ENCODE measurements around the gene SLC16A10. TPM values are rescaled to one million over a fixed set of nuclear protein-coding genes. Genes with fewer than 3 reads are reported as not detected.

Gene SLC16A10
- total and polyA plus RNA-seq, 2 of the 8 experiments (the other 6 are each of a cell fraction or from before 2014, with no cell fraction given): 18.6 to 23.2 TPM

DNA sequence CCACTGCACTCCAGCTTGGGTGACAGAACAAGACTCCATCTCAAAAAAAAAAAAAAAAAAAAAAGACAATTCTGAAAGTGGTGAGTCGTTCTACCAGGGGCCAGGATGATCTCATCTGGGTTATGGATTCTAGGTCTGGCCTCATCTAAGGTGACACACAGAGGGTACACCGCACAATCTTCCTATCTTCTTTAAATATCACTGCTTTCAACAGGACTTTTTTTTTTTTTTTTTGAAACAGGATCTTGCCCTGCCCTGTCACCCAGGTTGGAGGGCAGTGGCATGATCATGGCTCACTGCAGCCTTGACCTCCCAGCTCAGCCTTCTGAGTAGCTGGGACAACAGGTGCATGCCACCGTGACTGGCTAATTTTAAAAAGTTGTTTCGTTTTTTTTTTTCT, 67.7 kb downstream of the SLC16A10 start (continued):
- TF ChIP-seq BCL11A (IDR thresholded peaks at IDR 0.05; ENCODE audit: low read depth in 2 of 2, low read length in 2 of 2) (no peak), BRCA1 (IDR thresholded peaks at IDR 0.05; ENCODE audit: low read depth, low read length) (no peak), E2F6 (IDR thresholded peaks at IDR 0.05) (no peak)
